Stimulated activated effector memory CD8-positive, alpha-beta T cell treated with anti-CD3 and anti-CD28 coated beads, Interleukin-12 subunit alpha, Interleukin-12 subunit beta, amount 100 ng/mL, for 72 hours (primary cell): Measurements from ENCODE around the gene ARRDC2.
"Not testable (repeated sequence)": the region's sequence is repeated elsewhere in the genome, so short reads cannot be mapped to it uniquely, and the experiment has no call there.

Experiments used
- ATAC-seq: fragments of 150-1000 bp; cut with Tn5 transposase; 2 replicates; pipeline ENCODE4 v1.10.0; 2021
- DNase-seq, 2 donors: peaks; one replicate each; pipeline ENCODE4 v3.0.0; 2021 to 2022; ENCODE audit warnings: low spot score in 2 of 2
- H3K27ac Mint-ChIP-seq: one replicate; pipeline ENCODE4 v1.8.0; 2022; ENCODE audit warnings: mild to moderate bottlenecking, mixed read lengths
- H3K36me3 Mint-ChIP-seq: one replicate; pipeline ENCODE4 v1.8.0; 2022; ENCODE audit warnings: mild to moderate bottlenecking, mixed read lengths
- H3K4me1 Mint-ChIP-seq: one replicate; pipeline ENCODE4 v1.8.0; 2022; ENCODE audit warnings: mixed read lengths
- H3K4me3 Mint-ChIP-seq: one replicate; pipeline ENCODE4 v1.8.0; 2022; ENCODE audit warnings: mild to moderate bottlenecking, mixed read lengths
- H3K9me3 Mint-ChIP-seq: one replicate; pipeline ENCODE4 v1.8.0; 2022; ENCODE audit warnings: mixed read lengths

The ARRDC2 gene

GRCh38 chr19:18001777-18002345 lies 6.1 kb upstream of the ARRDC2 start:
- peak overlapping the region; percentile 92 for H3K27ac Mint-ChIP-seq
- peaks cover 61% of the 10 kb centered on the region for H3K36me3 Mint-ChIP-seq
- peak overlapping the region; percentile 70 for H3K4me3 Mint-ChIP-seq
- no peak for ATAC-seq
- H3K4me1 Mint-ChIP-seq, result peaks cover 17% of the 10 kb centered on the region
- DNase-seq, result no peak
- no peaks in the 10 kb centered on the region for H3K9me3 Mint-ChIP-seq

DNA sequence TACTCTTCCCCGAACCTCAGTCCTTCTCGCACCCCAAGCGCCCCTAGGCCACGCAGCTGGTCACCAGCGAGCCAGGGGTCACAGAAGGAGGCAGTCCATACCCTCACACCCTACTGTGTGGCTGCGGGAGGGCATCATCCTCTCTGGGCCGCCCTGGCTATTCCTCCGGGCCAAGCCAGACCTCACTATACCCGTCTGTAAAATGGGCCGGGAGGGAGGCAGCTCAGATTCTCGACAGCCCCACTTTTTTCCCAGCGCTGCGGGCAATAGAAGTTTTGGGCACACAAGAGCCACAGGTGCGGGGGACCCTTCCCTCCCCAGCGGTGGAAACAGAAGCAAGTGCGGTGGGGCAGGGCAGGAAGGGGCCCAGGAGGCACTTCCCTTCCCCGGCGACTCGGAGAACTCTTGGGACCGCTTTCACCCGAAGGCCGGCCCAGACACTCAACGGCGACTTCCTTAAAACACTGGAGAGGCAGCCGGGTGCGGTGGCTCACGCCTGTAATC lies 5.6 kb upstream of the ARRDC2 start:
- no peaks in the 10 kb centered on the region for H3K9me3 Mint-ChIP-seq
- peaks cover 66% of the 10 kb centered on the region for H3K36me3 Mint-ChIP-seq
- ATAC-seq (no peak), DNase-seq (no peak)
- H3K4me1 Mint-ChIP-seq, result peaks cover 19% of the 10 kb centered on the region
- H3K27ac Mint-ChIP-seq, result peak overlapping the region; percentile 92
- H3K4me3 Mint-ChIP-seq, result peak overlapping the region; percentile 70

- Mint-ChIP-seq H3K4me1 (peaks cover 24% of the 10 kb centered on the region), H3K36me3 (peaks cover 84% of the 10 kb centered on the region)
- not testable (repeated sequence) for DNase-seq, H3K9me3 Mint-ChIP-seq, ATAC-seq, H3K27ac Mint-ChIP-seq, H3K4me3 Mint-ChIP-seq
These were observed 2.2 kb upstream of the ARRDC2 start for GRCh38 chr19:18005750-18006149.

GRCh38 chr19:18007044-18007916 lies 690 bp upstream of the ARRDC2 start:
- DNase-seq (peak; percentile 86 to 89), ATAC-seq (peak; percentile 81)
- H3K36me3 Mint-ChIP-seq, result peaks cover 89% of the 10 kb centered on the region
- H3K9me3 Mint-ChIP-seq, result no peaks in the 10 kb centered on the region
- H3K27ac Mint-ChIP-seq, result peak overlapping the region; percentile 85
- peaks cover 24% of the 10 kb centered on the region for H3K4me1 Mint-ChIP-seq
- peak overlapping the region; percentile 84 for H3K4me3 Mint-ChIP-seq

- DNase-seq (no peak), ATAC-seq (no peak)
- peak overlapping the region; percentile 60 for H3K27ac Mint-ChIP-seq
- H3K36me3 Mint-ChIP-seq, result peaks cover 89% of the 10 kb centered on the region
- peak overlapping the region; percentile 84 for H3K4me3 Mint-ChIP-seq
- H3K9me3 Mint-ChIP-seq, result no peaks in the 10 kb centered on the region
- peaks cover 37% of the 10 kb centered on the region for H3K4me1 Mint-ChIP-seq
These were observed 844 bp downstream of the ARRDC2 start for GRCh38 chr19:18008814-18009213.

DNA sequence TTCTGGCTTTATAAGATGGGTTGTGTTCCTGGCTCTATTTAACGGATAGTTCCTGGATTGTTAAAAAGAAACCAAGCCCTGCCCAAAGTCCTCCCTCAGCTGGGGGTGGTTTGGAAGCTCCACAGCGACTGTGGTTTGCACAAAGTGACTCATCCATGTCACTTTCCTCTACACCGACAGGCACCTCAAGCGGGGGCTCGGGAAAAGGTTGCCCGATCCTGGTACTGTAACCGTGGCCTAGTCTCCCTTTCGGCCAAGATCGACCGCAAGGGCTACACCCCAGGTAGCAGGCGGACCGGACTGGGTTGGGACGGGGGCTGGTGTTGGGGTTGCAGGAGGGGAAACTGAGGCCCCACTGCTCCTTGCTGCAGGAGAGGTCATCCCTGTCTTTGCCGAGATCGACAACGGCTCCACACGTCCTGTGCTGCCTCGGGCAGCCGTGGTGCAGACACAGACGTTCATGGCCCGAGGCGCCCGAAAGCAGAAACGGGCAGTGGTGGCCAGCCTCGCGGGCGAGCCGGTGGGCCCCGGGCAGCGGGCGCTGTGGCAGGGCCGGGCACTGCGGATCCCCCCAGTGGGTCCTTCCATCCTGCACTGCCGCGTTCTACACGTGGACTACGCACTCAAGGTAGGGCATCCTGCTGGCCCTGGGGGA lies 1.6 kb downstream of the ARRDC2 start:
- Mint-ChIP-seq H3K4me3 (peak overlapping the region; percentile 84), H3K27ac (peak overlapping the region; percentile 60), H3K36me3 (peaks cover 89% of the 10 kb centered on the region), H3K9me3 (no peaks in the 10 kb centered on the region), H3K4me1 (peaks cover 44% of the 10 kb centered on the region)
- DNase-seq, result no peak
- no peak for ATAC-seq

- peaks cover 50% of the 10 kb centered on the region for H3K4me1 Mint-ChIP-seq
- ATAC-seq (no peak), DNase-seq (no peak)
- no peaks in the 10 kb centered on the region for H3K9me3 Mint-ChIP-seq
- H3K27ac Mint-ChIP-seq, result peak overlapping the region; percentile 58
- H3K36me3 Mint-ChIP-seq, result peaks cover 89% of the 10 kb centered on the region
- no peak overlapping the region for H3K4me3 Mint-ChIP-seq
These were observed 2.2 kb downstream of the ARRDC2 start for GRCh38 chr19:18010149-18010548.

DNA sequence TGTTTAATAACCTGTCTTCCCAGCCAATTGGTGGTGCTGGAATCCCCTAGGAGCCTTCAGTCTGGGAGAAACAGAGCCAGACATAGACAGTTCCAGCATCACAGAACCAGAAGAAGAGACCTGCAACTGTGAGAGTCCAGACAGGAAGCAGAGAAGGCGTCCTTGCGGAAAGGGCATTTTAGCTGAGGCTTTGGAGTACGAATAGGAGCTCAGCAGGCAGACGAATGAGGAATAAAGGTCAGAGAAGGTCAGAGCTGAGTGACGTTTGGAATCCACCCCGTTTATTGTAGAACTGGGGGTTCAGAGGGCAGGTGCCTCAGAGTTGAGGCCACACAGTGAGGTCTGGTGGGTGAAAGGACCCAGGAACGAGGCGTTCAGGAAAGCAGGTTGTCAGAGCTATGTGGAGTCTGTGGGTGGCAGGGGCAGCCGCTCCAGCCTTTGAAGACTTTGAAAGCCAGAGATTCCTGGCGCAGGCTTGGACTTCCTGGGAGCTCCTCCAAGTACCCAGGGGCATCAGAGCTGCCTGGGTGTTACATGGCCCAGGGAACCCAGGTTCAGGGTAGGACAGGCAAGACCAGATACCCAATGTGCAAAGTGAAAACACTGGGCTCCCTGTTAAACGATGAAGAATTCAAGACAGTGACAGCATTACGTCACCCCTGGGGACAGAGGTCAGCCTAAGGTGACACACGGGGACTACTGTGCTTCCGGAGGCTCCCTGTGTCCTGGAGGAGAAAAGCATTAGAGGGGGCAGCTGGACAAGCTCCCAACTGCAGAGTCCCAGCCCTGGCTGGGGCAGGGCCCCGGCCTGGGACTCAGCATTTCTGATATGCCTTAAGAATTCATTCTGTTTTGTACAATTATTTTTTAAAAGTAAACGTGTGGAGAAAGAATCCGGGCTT lies 5.5 kb downstream of the ARRDC2 start:
- Mint-ChIP-seq H3K4me3 (peak overlapping the region; percentile 9), H3K4me1 (peaks cover 54% of the 10 kb centered on the region), H3K36me3 (peaks cover 77% of the 10 kb centered on the region)

GRCh38 chr19:18014197-18014596 lies 6.2 kb downstream of the ARRDC2 start:
- ATAC-seq (peak; percentile 77), DNase-seq (no peak)
- peak overlapping the region; percentile 9 for H3K4me3 Mint-ChIP-seq
- no peaks in the 10 kb centered on the region for H3K9me3 Mint-ChIP-seq
- peak overlapping the region; percentile 89 for H3K27ac Mint-ChIP-seq
- H3K4me1 Mint-ChIP-seq, result peaks cover 51% of the 10 kb centered on the region
- peaks cover 70% of the 10 kb centered on the region for H3K36me3 Mint-ChIP-seq

More for the DNA sequence above, 5.5 kb downstream of the ARRDC2 start:
- DNase-seq (no peak), ATAC-seq (peak; percentile 31)
- peak overlapping the region; percentile 89 for H3K27ac Mint-ChIP-seq
- no peaks in the 10 kb centered on the region for H3K9me3 Mint-ChIP-seq

DNA sequence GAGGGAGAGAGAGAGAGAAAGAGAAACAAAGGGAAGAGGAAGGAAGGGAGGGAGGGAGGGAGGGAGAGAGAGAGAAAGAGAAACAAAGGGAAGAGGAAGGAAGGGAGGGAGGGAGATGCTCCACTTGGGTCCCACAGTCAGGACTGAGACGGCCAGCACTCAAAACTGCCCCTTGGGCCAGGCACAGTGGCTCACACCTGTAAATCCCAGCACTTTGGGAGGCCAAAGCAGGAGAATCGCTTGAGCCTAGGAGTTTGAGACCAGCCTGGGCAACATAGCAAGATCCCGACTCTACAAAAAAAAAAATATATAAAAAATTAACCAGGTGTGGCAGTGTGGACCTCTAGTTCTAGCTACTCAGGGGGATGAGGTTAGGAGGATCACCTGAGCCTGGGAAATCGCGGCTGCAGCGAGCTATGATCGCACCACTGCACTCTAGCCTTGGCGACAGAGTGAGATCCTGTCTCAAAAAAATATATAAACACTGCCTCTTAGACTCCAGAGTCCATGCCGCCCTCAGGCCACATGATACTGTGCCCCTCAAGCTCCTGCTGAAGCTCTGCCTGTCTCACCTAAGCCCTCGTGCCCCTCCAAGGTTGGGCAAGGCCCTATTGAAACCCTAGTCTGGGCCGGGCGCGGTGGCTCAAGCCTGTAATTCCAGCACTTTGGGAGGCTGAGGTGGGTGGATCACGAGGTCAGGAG lies 8.4 kb downstream of the ARRDC2 start:
- Mint-ChIP-seq H3K36me3 (peaks cover 54% of the 10 kb centered on the region), H3K27ac (peak overlapping the region; percentile 56), H3K4me1 (peaks cover 67% of the 10 kb centered on the region), H3K4me3 (no peak overlapping the region), H3K9me3 (no peaks in the 10 kb centered on the region)
- ATAC-seq, result no peak
- DNase-seq, result no peak

DNA sequence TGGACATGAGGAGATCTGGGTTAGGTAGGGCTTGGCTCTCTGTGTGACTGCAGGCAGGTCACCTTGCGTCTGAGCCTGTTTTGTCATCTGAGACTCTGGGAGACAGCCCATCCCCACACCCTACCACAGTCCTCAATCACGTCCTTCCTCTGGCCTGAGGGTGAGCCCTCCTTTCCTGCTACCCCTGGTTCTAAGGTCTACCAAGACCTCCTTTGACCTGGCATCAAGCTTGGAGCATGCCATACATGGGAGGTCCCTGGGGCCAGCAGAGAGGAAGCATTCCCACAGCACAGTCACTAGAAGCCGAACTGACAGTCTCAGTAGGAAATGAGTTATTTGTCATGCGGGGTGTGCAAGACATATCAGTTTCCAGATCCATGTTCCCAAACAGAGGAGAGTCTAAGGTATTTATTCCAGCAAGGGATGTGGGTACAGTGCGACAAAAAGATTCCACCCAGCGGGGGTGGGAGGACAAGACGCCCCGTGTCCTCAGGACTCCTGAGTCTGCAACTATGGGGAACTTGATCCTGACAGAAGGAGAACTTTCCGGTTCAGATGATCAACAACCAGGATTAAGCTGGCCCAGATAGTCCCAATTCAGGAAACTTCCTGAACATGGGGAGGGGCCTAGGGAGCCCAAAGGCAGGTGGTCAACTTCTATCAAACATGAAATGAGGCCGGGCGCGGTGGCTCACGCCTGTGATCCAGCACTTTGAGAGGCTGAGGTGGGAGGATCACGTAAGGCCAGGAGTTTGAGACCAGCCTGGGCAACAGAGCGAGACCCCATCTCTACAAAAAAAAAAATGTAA lies 9.5 kb downstream of the ARRDC2 start:
- H3K27ac Mint-ChIP-seq, result peak overlapping the region; percentile 56
- peaks cover 78% of the 10 kb centered on the region for H3K4me1 Mint-ChIP-seq
- no peak overlapping the region for H3K4me3 Mint-ChIP-seq
- H3K9me3 Mint-ChIP-seq, result peaks cover 3% of the 10 kb centered on the region
- ATAC-seq (no peak), DNase-seq (no peak)
- H3K36me3 Mint-ChIP-seq, result peaks cover 54% of the 10 kb centered on the region

- peak overlapping the region; percentile 97 for H3K27ac Mint-ChIP-seq
- ATAC-seq (no peak), DNase-seq (no peak)
- peaks cover 25% of the 10 kb centered on the region for H3K36me3 Mint-ChIP-seq
- peaks cover 3% of the 10 kb centered on the region for H3K9me3 Mint-ChIP-seq
- peak overlapping the region; percentile 70 for H3K4me3 Mint-ChIP-seq
- H3K4me1 Mint-ChIP-seq, result peaks cover 66% of the 10 kb centered on the region
These were observed 12.5 kb downstream of the ARRDC2 start for GRCh38 chr19:18020212-18021085.
